Activated CD4-positive, alpha-beta T cell treated with anti-CD3 and anti-CD28 coated beads for 1 hour (primary cell): Measurements from ENCODE around the gene MICAL3.
"Not testable (repeated sequence)": the region's sequence is repeated elsewhere in the genome, so short reads cannot be mapped to it uniquely, and the experiment has no call there.

Experiments used
- DNase-seq: peaks from one replicate; pipeline ENCODE4 v3.0.0-alpha.2; 2020

The MICAL3 gene

GRCh38 chr22:17997456-17997855, 26.9 kb downstream of the MICAL3 start:
- DNase-seq: no peak

GRCh38 chr22:17995256-17995655, 29.1 kb downstream of the MICAL3 start:
- not testable (repeated sequence) for DNase-seq

GRCh38 chr22:17994424-17995108, 29.8 kb downstream of the MICAL3 start:
- DNase-seq: no peak

GRCh38 chr22:17992976-17993375, 31.4 kb downstream of the MICAL3 start:
- not testable (repeated sequence) for DNase-seq

- not testable (repeated sequence) for DNase-seq
These were observed 32.4 kb downstream of the MICAL3 start for GRCh38 chr22:17991992-17992391.

GRCh38 chr22:17990942-17991341, 33.4 kb downstream of the MICAL3 start:
- DNase-seq: no peak

- DNase-seq: no peak
These were observed 34.2 kb downstream of the MICAL3 start for GRCh38 chr22:17990147-17990546.

GRCh38 chr22:17988800-17989513, 35.4 kb downstream of the MICAL3 start:
- DNase-seq: no peak

GRCh38 chr22:17985606-17986005, 38.8 kb downstream of the MICAL3 start:
- DNase-seq: no peak

- not testable (repeated sequence) for DNase-seq
These were observed 39.3 kb downstream of the MICAL3 start for GRCh38 chr22:17985071-17985470.

GRCh38 chr22:17984114-17984513, 40.2 kb downstream of the MICAL3 start:
- no peak for DNase-seq

GRCh38 chr22:17982572-17983141, 41.7 kb downstream of the MICAL3 start:
- DNase-seq: no peak

GRCh38 chr22:17981497-17981896, 42.9 kb downstream of the MICAL3 start:
- DNase-seq: no peak

- DNase-seq: peak; percentile 22
These were observed 43.7 kb downstream of the MICAL3 start for GRCh38 chr22:17980638-17981051.

GRCh38 chr22:17980015-17980590, 44.3 kb downstream of the MICAL3 start:
- no peak for DNase-seq

GRCh38 chr22:17978027-17978426, 46.3 kb downstream of the MICAL3 start:
- DNase-seq: no peak

- DNase-seq: no peak
These were observed 47.0 kb downstream of the MICAL3 start for GRCh38 chr22:17977371-17977770.

GRCh38 chr22:17976121-17976520, 48.2 kb downstream of the MICAL3 start:
- DNase-seq: no peak

- no peak for DNase-seq
These were observed 49.5 kb downstream of the MICAL3 start for GRCh38 chr22:17974703-17975372.

GRCh38 chr22:17974087-17974486, 50.3 kb downstream of the MICAL3 start:
- DNase-seq: no peak

- no peak for DNase-seq
These were observed 51.1 kb downstream of the MICAL3 start for GRCh38 chr22:17973217-17973616.

- DNase-seq: no peak
These were observed 51.8 kb downstream of the MICAL3 start for GRCh38 chr22:17972385-17973191.
